ENCODE results near the gene FAM120C.

The FAM120C gene

DNA sequence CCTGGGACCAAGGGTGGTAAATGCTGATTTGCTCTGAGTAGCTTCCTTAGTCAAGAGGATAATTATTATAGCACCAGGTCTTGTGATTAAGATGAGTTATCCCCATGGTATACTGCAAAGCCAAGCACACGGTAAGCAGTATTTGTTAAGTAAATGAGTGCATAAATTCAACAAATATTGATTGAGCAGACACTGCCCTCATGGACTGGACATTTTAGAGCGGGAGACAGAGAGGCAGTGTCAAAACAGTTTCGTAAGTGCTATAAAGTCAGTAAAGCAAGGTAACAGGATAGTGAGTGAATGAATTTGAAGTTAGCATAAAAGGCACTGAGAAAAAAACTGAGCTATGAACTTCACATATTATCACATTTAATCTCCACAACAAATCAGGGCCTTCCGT is 152.7 kb downstream of the FAM120C start:
- no peak for DNase-seq

GRCh38 chrX:54029529-54030143 is 153.4 kb downstream of the FAM120C start:
- no peak for DNase-seq

- DNase-seq, result no peak
Measured at GRCh38 chrX:54024350-54024749, 158.7 kb downstream of the FAM120C start.

Measured in stimulated activated naive CD4-positive, alpha-beta T cell (primary cell).